CD8-positive, alpha-beta memory T cell (primary cell): ENCODE results near the gene GBA2. TPM values are rescaled to one million over a fixed set of nuclear protein-coding genes. Genes with fewer than 3 reads are reported as not detected.

Experiments
- CTCF ChIA-PET: fragments of 350-600 bp; sonication (Branson Sonifier 250); formaldehyde crosslinking; loops from one replicate; lab custom pipeline; 2021; ENCODE audit warnings: antibody characterized with exemption; lab: Charles Lee
- POLR2A ChIA-PET: fragments of 350-600 bp; sonication (Branson Sonifier 250); formaldehyde crosslinking; loops from one replicate; lab custom pipeline; 2021; ENCODE audit warnings: antibody characterized with exemption; lab: Charles Lee
- DNase-seq, 5 donors: peaks; one replicate each; pipeline versions ENCODE4 v3.0.0 to v3.0.0-alpha.2; 2020 to 2022; ENCODE audit warnings: mixed read lengths in 1 of 5
- H3K27ac ChIP-seq: one replicate; pipeline ENCODE4 v1.7.0; 2013; ENCODE audit warnings: low read depth, mild to moderate bottlenecking, low read length, moderate library complexity
- H3K27me3 ChIP-seq: 2 replicates; pipeline ENCODE4 v1.7.0; 2013; ENCODE audit warnings: low read length, mild to moderate bottlenecking; ENCODE audit not compliant: insufficient read depth, poor library complexity, severe bottlenecking
- H3K36me3 ChIP-seq: 2 replicates; pipeline ENCODE4 v1.7.0; 2013; ENCODE audit warnings: mild to moderate bottlenecking, low read length, moderate library complexity; ENCODE audit not compliant: insufficient read depth
- H3K4me1 ChIP-seq: 2 replicates; pipeline ENCODE4 v1.7.0; 2013; ENCODE audit warnings: mild to moderate bottlenecking, low read length, moderate library complexity; ENCODE audit not compliant: insufficient read depth
- H3K4me3 ChIP-seq: 2 replicates; pipeline ENCODE4 v1.7.0; 2013; ENCODE audit warnings: mild to moderate bottlenecking, low read length
- H3K9me3 ChIP-seq: 2 replicates; pipeline ENCODE4 v1.7.0; 2013; ENCODE audit warnings: mild to moderate bottlenecking, low read length
- H3K27ac Mint-ChIP-seq, 8 donors: one replicate each; pipeline ENCODE4 v1.8.0; 2020 to 2021; ENCODE audit warnings: mixed read lengths in 8 of 8, mild to moderate bottlenecking in 6 of 8, inconsistent platforms in 3 of 8, moderate library complexity in 3 of 8
- H3K27me3 Mint-ChIP-seq, 2 donors: one replicate each; pipeline ENCODE4 v1.8.0; 2020 to 2021; ENCODE audit warnings: mixed read lengths in 2 of 2, mild to moderate bottlenecking in 1 of 2, moderate library complexity in 1 of 2
- H3K36me3 Mint-ChIP-seq, 3 donors: one replicate each; pipeline ENCODE4 v1.8.0; 2020 to 2021; ENCODE audit warnings: mixed read lengths in 3 of 3, inconsistent platforms in 1 of 3, mild to moderate bottlenecking in 1 of 3
- H3K4me1 Mint-ChIP-seq, 3 donors: one replicate each; pipeline ENCODE4 v1.8.0; 2020 to 2021; ENCODE audit warnings: mixed read lengths in 3 of 3, inconsistent platforms in 1 of 3, mild to moderate bottlenecking in 1 of 3
- H3K4me3 Mint-ChIP-seq, 7 donors: one replicate each; pipeline ENCODE4 v1.8.0; 2020 to 2021; ENCODE audit warnings: mixed read lengths in 7 of 7, mild to moderate bottlenecking in 6 of 7, moderate library complexity in 4 of 7, inconsistent platforms in 2 of 7
- H3K9me3 Mint-ChIP-seq, 5 donors: one replicate each; pipeline ENCODE4 v1.8.0; 2020 to 2022; ENCODE audit warnings: mixed read lengths in 5 of 5, mild to moderate bottlenecking in 3 of 5, moderate library complexity in 2 of 5, inconsistent platforms in 1 of 5
- polyA plus RNA-seq: library from polyadenylated mRNA; unstranded; fragments of 300-500 nt; fragmentation: Illumina TruSeq; gene quantifications from one replicate; pipeline ENCODE4 v1.2.3, GENCODE V29; 2021
- total RNA-seq, 2 experiments: library from RNA; stranded (reverse); gene quantifications; one replicate each; pipeline ENCODE4 v1.2.3, GENCODE V29; 2021

GBA2 gene
- total and polyA plus RNA-seq, 3 experiments from 2014 or later: 30.7 to 42.0 (median 41.8) TPM

- H3K4me1 ChIP-seq: peaks cover 12% of the 10 kb centered on the region
- no peak overlapping the region for H3K4me3 ChIP-seq
- H3K27me3 ChIP-seq: no peaks in the 10 kb centered on the region
- H3K9me3 ChIP-seq: no peaks in the 10 kb centered on the region
- Mint-ChIP-seq H3K36me3 (peaks cover 9 to 94% (median 35%) of the 10 kb centered on the region in 3 donors), H3K9me3 (no peaks in the 10 kb centered on the region), H3K27me3 (no peaks in the 10 kb centered on the region), H3K4me3 (no peak overlapping the region), H3K27ac (peak overlapping the region in 4 of 8 donors; percentile 9 to 90 (median 48)), H3K4me1 (peaks cover 25 to 30% (median 28%) of the 10 kb centered on the region in 3 donors)
- no peak overlapping the region for H3K27ac ChIP-seq
- CTCF ChIA-PET: interaction anchor here (5.5 kb wide), 1 partner anchor 9 kb away, joined by 68 read pairs; the partner anchor contains the start of genes GBA2 and RGP1
- no peak for DNase-seq
- H3K36me3 ChIP-seq: peaks cover 49% of the 10 kb centered on the region
- POLR2A ChIA-PET: interaction anchor here (2.6 kb wide), 1 partner anchor 10 kb away, joined by 11 read pairs; the partner anchor contains the start of genes GBA2 and RGP1
Observed at GRCh38 chr9:35738924-35739323, 10.1 kb downstream of the GBA2 start.

GRCh38 chr9:35738186-35738585 is 10.8 kb downstream of the GBA2 start:
- no peak for DNase-seq

GRCh38 chr9:35737143-35737542 is 11.9 kb downstream of the GBA2 start:
- ChIA-PET POLR2A (interaction anchor here (2.6 kb wide), 1 partner anchor 12 kb away, joined by 11 read pairs; the partner anchor contains the start of genes GBA2 and RGP1), CTCF (interaction anchor here (0.8 to 5.5 kb wide), 7 partner anchors 10 to 144 kb away, joined by 3 to 68 read pairs (median 5); partner anchors contain the start of genes CCDC107, GBA2, RGP1 and RMRP)
- Histone ChIP-seq H3K36me3 (peaks cover 39% of the 10 kb centered on the region), H3K9me3 (no peaks in the 10 kb centered on the region), H3K27ac (no peak overlapping the region), H3K4me3 (no peak overlapping the region), H3K27me3 (no peaks in the 10 kb centered on the region), H3K4me1 (peaks cover 23% of the 10 kb centered on the region)
- H3K36me3 Mint-ChIP-seq: peaks cover 4 to 81% (median 25%) of the 10 kb centered on the region in 3 donors
- peaks cover 27 to 39% (median 30%) of the 10 kb centered on the region in 3 donors for H3K4me1 Mint-ChIP-seq
- H3K27ac Mint-ChIP-seq: peak overlapping the region in 2 of 8 donors; percentile 29 to 44
- no peaks in the 10 kb centered on the region for H3K27me3 Mint-ChIP-seq
- H3K9me3 Mint-ChIP-seq: no peaks in the 10 kb centered on the region
- DNase-seq: no peak
- no peak overlapping the region for H3K4me3 Mint-ChIP-seq

More at GRCh38 chr9:35738186-35738585, 10.8 kb downstream of the GBA2 start:
- Histone ChIP-seq H3K4me1 (peaks cover 20% of the 10 kb centered on the region), H3K27me3 (no peaks in the 10 kb centered on the region), H3K27ac (no peak overlapping the region), H3K36me3 (peaks cover 42% of the 10 kb centered on the region), H3K4me3 (no peak overlapping the region), H3K9me3 (no peaks in the 10 kb centered on the region)
- Mint-ChIP-seq H3K27ac (peak overlapping the region in 1 of 8 donors; percentile 78), H3K9me3 (no peaks in the 10 kb centered on the region), H3K27me3 (no peaks in the 10 kb centered on the region), H3K4me3 (peak overlapping the region in 1 of 7 donors; percentile 9), H3K36me3 (peaks cover 4 to 87% (median 31%) of the 10 kb centered on the region in 3 donors), H3K4me1 (peaks cover 25 to 36% (median 32%) of the 10 kb centered on the region in 3 donors)
- ChIA-PET POLR2A (interaction anchor here (2.6 kb wide), 1 partner anchor 11 kb away, joined by 11 read pairs; the partner anchor contains the start of genes GBA2 and RGP1), CTCF (interaction anchor here (1.0 to 5.5 kb wide), 4 partner anchors 9 to 143 kb away, joined by 3 to 68 read pairs (median 11); partner anchors contain the start of genes GBA2 and RGP1)

GRCh38 chr9:35736201-35736633 is 12.8 kb downstream of the GBA2 start:
- peaks cover 4 to 74% (median 23%) of the 10 kb centered on the region in 3 donors for H3K36me3 Mint-ChIP-seq
- Histone ChIP-seq H3K27ac (no peak overlapping the region), H3K27me3 (no peaks in the 10 kb centered on the region), H3K4me3 (no peak overlapping the region), H3K9me3 (no peaks in the 10 kb centered on the region), H3K4me1 (peaks cover 24% of the 10 kb centered on the region), H3K36me3 (peaks cover 39% of the 10 kb centered on the region)
- H3K27me3 Mint-ChIP-seq: no peaks in the 10 kb centered on the region
- peaks cover 20 to 30% (median 22%) of the 10 kb centered on the region in 3 donors for H3K4me1 Mint-ChIP-seq
- H3K27ac Mint-ChIP-seq: peak overlapping the region in 6 of 8 donors; percentile 25 to 86 (median 42)
- DNase-seq: peak; percentile 37 to 78 (median 58)
- no peaks in the 10 kb centered on the region for H3K9me3 Mint-ChIP-seq
- peak overlapping the region in 1 of 7 donors; percentile 83 for H3K4me3 Mint-ChIP-seq
- POLR2A ChIA-PET: interaction anchor here (0.6 to 1.1 kb wide), 2 partner anchors 12 to 35 kb away, joined by 4 to 5 read pairs; no protein-coding TSS in a partner anchor
- CTCF ChIA-PET: interaction anchor here (0.6 to 5.5 kb wide), 17 partner anchors 8 to 145 kb away, joined by 3 to 68 read pairs (median 5); partner anchors contain the start of genes CCDC107, GBA2, RGP1 and RMRP

GRCh38 chr9:35734096-35734495 is 14.9 kb downstream of the GBA2 start:
- Histone ChIP-seq H3K36me3 (peaks cover 31% of the 10 kb centered on the region), H3K4me1 (peaks cover 45% of the 10 kb centered on the region), H3K27me3 (no peaks in the 10 kb centered on the region), H3K27ac (no peak overlapping the region), H3K4me3 (no peak overlapping the region), H3K9me3 (no peaks in the 10 kb centered on the region)
- ChIA-PET POLR2A (interaction anchor here (0.6 to 1.1 kb wide), 3 partner anchors 11 to 30 kb away, joined by 3 to 6 read pairs (median 5); partner anchors contain the start of genes GBA2 and RGP1), CTCF (interaction anchor here (0.6 to 5.5 kb wide), 8 partner anchors 10 to 123 kb away, joined by 3 to 68 read pairs (median 8); partner anchors contain the start of genes CCDC107, GBA2, RGP1 and RMRP)
- no peak for DNase-seq
- Mint-ChIP-seq H3K27ac (peak overlapping the region in 4 of 8 donors; percentile 15 to 58 (median 37)), H3K36me3 (peaks cover 4 to 53% (median 18%) of the 10 kb centered on the region in 3 donors), H3K9me3 (no peaks in the 10 kb centered on the region), H3K4me1 (peaks cover 20 to 27% (median 22%) of the 10 kb centered on the region in 3 donors), H3K4me3 (no peak overlapping the region), H3K27me3 (no peaks in the 10 kb centered on the region)

- Mint-ChIP-seq H3K4me3 (peak overlapping the region in 4 of 7 donors; percentile 87 to 96 (median 94)), H3K36me3 (peaks cover 4 to 42% (median 13%) of the 10 kb centered on the region in 3 donors), H3K27me3 (no peaks in the 10 kb centered on the region), H3K9me3 (no peaks in the 10 kb centered on the region), H3K4me1 (peaks cover 20 to 27% (median 22%) of the 10 kb centered on the region in 3 donors), H3K27ac (peak overlapping the region in 7 of 8 donors; percentile 92 to 98 (median 95))
- Histone ChIP-seq H3K4me3 (peak overlapping the region; percentile 97), H3K27me3 (no peaks in the 10 kb centered on the region), H3K9me3 (no peaks in the 10 kb centered on the region), H3K4me1 (peaks cover 56% of the 10 kb centered on the region), H3K36me3 (peaks cover 21% of the 10 kb centered on the region), H3K27ac (peak overlapping the region; percentile 92)
- ChIA-PET CTCF (interaction anchor here (0.7 to 8.0 kb wide), 15 partner anchors 15 to 149 kb away, joined by 3 to 89 read pairs (median 8); partner anchors contain the start of genes CCDC107, GBA2, RGP1 and RMRP), POLR2A (interaction anchor here (0.7 to 3.7 kb wide), 14 partner anchors 10 to 661 kb away, joined by 3 to 45 read pairs (median 7); partner anchors contain the start of genes ARHGEF39, CCDC107, GBA2 and RGP1)
- DNase-seq: peak in 1 of 5 donors; percentile 20
Observed at GRCh38 chr9:35732800-35733541, 16.1 kb downstream of the GBA2 start.

GRCh38 chr9:35732185-35732799 is 16.7 kb downstream of the GBA2 start, which contains the start of the genes CREB3 and TLN1:
TSS of gene CREB3 (plus strand) at chr9:35732666. CDS start at chr9:35732773, 107 bp downstream.
TSS of gene TLN1 (minus strand) at chr9:35732195. CDS start at chr9:35725694, 6,501 bp downstream.
- H3K4me1 ChIP-seq: peaks cover 63% of the 10 kb centered on the region
- H3K27ac Mint-ChIP-seq: peak within 1 kb of the TSS in 7 of 8 donors; percentile 92 to 98 (median 95)
- no peaks in the 10 kb centered on the region for H3K9me3 Mint-ChIP-seq

More at GRCh38 chr9:35732185-35732799, 16.7 kb downstream of the GBA2 start, which contains the start of the genes CREB3 and TLN1:
- H3K27me3 ChIP-seq: no peaks in the 10 kb centered on the region
- Mint-ChIP-seq H3K4me1 (peaks cover 20 to 27% (median 22%) of the 10 kb centered on the region in 3 donors), H3K27me3 (no peaks in the 10 kb centered on the region), H3K36me3 (peaks cover 4 to 35% (median 9%) of the 10 kb centered on the region in 3 donors), H3K4me3 (peak within 1 kb of the TSS in 4 of 7 donors; percentile 87 to 96 (median 94))
- peak; percentile 91 to 98 (median 97) for DNase-seq
- CTCF ChIA-PET: interaction anchor here (0.7 to 8.0 kb wide), 19 partner anchors 11 to 150 kb away, joined by 3 to 89 read pairs (median 5); partner anchors contain the start of genes CCDC107, GBA2, RGP1 and RMRP
- POLR2A ChIA-PET: interaction anchor here (0.7 to 3.7 kb wide), 15 partner anchors 10 to 660 kb away, joined by 3 to 45 read pairs (median 6); partner anchors contain the start of genes ARHGEF39, CCDC107, GBA2 and RGP1
- no peaks in the 10 kb centered on the region for H3K9me3 ChIP-seq
- peak within 1 kb of the TSS; percentile 92 for H3K27ac ChIP-seq
- H3K4me3 ChIP-seq: peak within 1 kb of the TSS; percentile 97
- peaks cover 14% of the 10 kb centered on the region for H3K36me3 ChIP-seq
